Activated B cell treated with CpG ODN at 0.5 μM for 24 hours (primary cell): ENCODE results near the gene MGARP. TPM values are rescaled to one million over a fixed set of nuclear protein-coding genes. Genes with fewer than 3 reads are reported as not detected.
"Not testable (repeated sequence)": the region's sequence is repeated elsewhere in the genome, so short reads cannot be mapped to it uniquely, and the experiment has no call there.

Source experiments
- ATAC-seq: fragments of 200-7000 bp; cut with Tn5 transposase; one replicate; pipeline ENCODE4 v1.10.0; 2021; ENCODE audit warnings: low read depth, mild to moderate bottlenecking, moderate library complexity
- CTCF ChIA-PET: fragments of 350-600 bp; sonication (Branson Sonifier 250); formaldehyde crosslinking; loops from one replicate; lab custom pipeline; 2021; ENCODE audit warnings: antibody characterized with exemption; lab: Charles Lee
- POLR2A ChIA-PET: fragments of 350-600 bp; sonication (Branson Sonifier 250); formaldehyde crosslinking; loops from one replicate; lab custom pipeline; 2021; ENCODE audit warnings: antibody characterized with exemption; lab: Charles Lee
- DNase-seq: peaks from one replicate; pipeline ENCODE4 v3.0.0; 2022
- H3K27ac Mint-ChIP-seq: one replicate; pipeline ENCODE4 v1.8.0; 2020; ENCODE audit warnings: mixed read lengths
- H3K27me3 Mint-ChIP-seq: one replicate; pipeline ENCODE4 v1.8.0; 2021; ENCODE audit warnings: mixed read lengths
- H3K36me3 Mint-ChIP-seq: one replicate; pipeline ENCODE4 v1.8.0; 2021; ENCODE audit warnings: low read depth, mixed read lengths
- H3K4me1 Mint-ChIP-seq: one replicate; pipeline ENCODE4 v1.8.0; 2021; ENCODE audit warnings: mixed read lengths
- H3K4me3 Mint-ChIP-seq: one replicate; pipeline ENCODE4 v1.8.0; 2020; ENCODE audit warnings: mild to moderate bottlenecking, mixed read lengths
- H3K9me3 Mint-ChIP-seq: one replicate; pipeline ENCODE4 v1.8.0; 2020; ENCODE audit warnings: mixed read lengths
- CTCF ChIP-seq: fragments of 200-600 bp; IDR thresholded peaks from one replicate; pipeline ENCODE4 v1.8.0; 2022; ENCODE audit warnings: antibody characterized with exemption, mild to moderate bottlenecking
- intact Hi-C: fragments of 100-400 bp; cut with micrococcal nuclease; formaldehyde crosslinking; loops from one replicate; pipeline ENCODE4 v1.15.1; 2024
- total RNA-seq: library from RNA; stranded (reverse); gene quantifications from 2 replicates; pipeline ENCODE4 v1.2.3, GENCODE V29; 2022

Gene MGARP
- not detected in 2 replicates for total RNA-seq

GRCh38 chr4:139279760-139280620, at the start of gene MGARP:
TSS of gene MGARP (minus strand) at chr4:139280225. CDS start at chr4:139280158, 67 bp downstream.
- Mint-ChIP-seq H3K36me3 (peaks cover 4% of the 10 kb centered on the region), H3K4me1 (peaks cover 20% of the 10 kb centered on the region), H3K27ac (no peak within 1 kb of the TSS), H3K4me3 (peak within 1 kb of the TSS; percentile 79), H3K27me3 (peaks cover 32% of the 10 kb centered on the region), H3K9me3 (peaks cover 4% of the 10 kb centered on the region)
- intact Hi-C loops, result loop anchor here (1.0 kb wide), 2 partner anchors 14 to 15 kb away; no protein-coding TSS in a partner anchor
- DNase-seq (peak; percentile 36), ATAC-seq (peak; percentile 68)
- ChIA-PET CTCF (interaction anchor here (1.7 kb wide), 1 partner anchor 16 kb away, joined by 8 read pairs; no protein-coding TSS in a partner anchor), POLR2A (interaction anchor here (0.6 kb wide), 1 partner anchor 10 kb away, joined by 3 read pairs; no protein-coding TSS in a partner anchor)
- TF ChIP-seq CTCF, result no peak

- no peak for TF ChIP-seq CTCF
- ChIA-PET POLR2A (no interaction called here), CTCF (interaction anchor here (1.4 kb wide), 1 partner anchor 299 kb away, joined by 4 read pairs; no protein-coding TSS in a partner anchor)
- peaks cover 39% of the 10 kb centered on the region for H3K36me3 Mint-ChIP-seq
- no peak for DNase-seq
- no peaks in the 10 kb centered on the region for H3K9me3 Mint-ChIP-seq
- peaks cover 38% of the 10 kb centered on the region for H3K4me1 Mint-ChIP-seq
- no peak overlapping the region for H3K4me3 Mint-ChIP-seq
- no peak overlapping the region for H3K27ac Mint-ChIP-seq
- H3K27me3 Mint-ChIP-seq, result no peaks in the 10 kb centered on the region
- intact Hi-C loops, result no loop called here
- no peak for ATAC-seq
These were observed 49.7 kb upstream of the MGARP start for GRCh38 chr4:139329665-139330200.

GRCh38 chr4:139324620-139325019, 44.6 kb upstream of the MGARP start:
- peaks cover 62% of the 10 kb centered on the region for H3K4me1 Mint-ChIP-seq
- no peak for DNase-seq
- H3K36me3 Mint-ChIP-seq, result peaks cover 23% of the 10 kb centered on the region
- no peaks in the 10 kb centered on the region for H3K27me3 Mint-ChIP-seq
- no peak for TF ChIP-seq CTCF
- intact Hi-C loops, result no loop called here
- no peak for ATAC-seq
- ChIA-PET CTCF (no interaction called here), POLR2A (interaction anchor here (0.7 kb wide), 1 partner anchor 242 kb away, joined by 4 read pairs; no protein-coding TSS in a partner anchor)
- no peaks in the 10 kb centered on the region for H3K9me3 Mint-ChIP-seq
- no peak overlapping the region for H3K27ac Mint-ChIP-seq
- no peak overlapping the region for H3K4me3 Mint-ChIP-seq

- H3K27ac Mint-ChIP-seq, H3K4me3 Mint-ChIP-seq, ATAC-seq, H3K36me3 Mint-ChIP-seq, H3K9me3 Mint-ChIP-seq, H3K27me3 Mint-ChIP-seq, intact Hi-C loops, DNase-seq: not testable (repeated sequence)
- H3K4me1 Mint-ChIP-seq, result peaks cover 65% of the 10 kb centered on the region
- ChIA-PET CTCF (interaction anchor here (0.8 to 1.3 kb wide), 2 partner anchors 27 to 292 kb away, joined by 3 to 4 read pairs; no protein-coding TSS in a partner anchor), POLR2A (interaction anchor here (1.4 kb wide), 1 partner anchor 21 kb away, joined by 5 read pairs; the partner anchor contains the start of gene NAA15)
These were observed 42.5 kb upstream of the MGARP start for GRCh38 chr4:139322541-139322940.

- H3K4me3 Mint-ChIP-seq, ATAC-seq, H3K27ac Mint-ChIP-seq, H3K36me3 Mint-ChIP-seq, H3K27me3 Mint-ChIP-seq, DNase-seq, intact Hi-C loops, H3K9me3 Mint-ChIP-seq: not testable (repeated sequence)
- POLR2A ChIA-PET, result interaction anchor here (1.4 kb wide), 1 partner anchor 21 kb away, joined by 5 read pairs; the partner anchor contains the start of gene NAA15
- CTCF ChIA-PET, result interaction anchor here (0.8 to 1.3 kb wide), 3 partner anchors 26 to 292 kb away, joined by 3 to 4 read pairs (median 3); no protein-coding TSS in a partner anchor
- peaks cover 67% of the 10 kb centered on the region for H3K4me1 Mint-ChIP-seq
These were observed 42.0 kb upstream of the MGARP start for GRCh38 chr4:139322070-139322469.
